Stimulated activated CD8-positive, alpha-beta memory T cell treated with anti-CD3 and anti-CD28 coated beads, Interleukin-4, amount 100 ng/mL, for 1 hour (primary cell): Measurements from ENCODE around the gene GPN2.

Experiments
- DNase-seq, 2 donors: peaks; one replicate each; pipeline ENCODE4 v3.0.0-alpha.2; 2020; ENCODE audit warnings: low read depth in 2 of 2, low spot score in 1 of 2

GPN2 gene

DNA sequence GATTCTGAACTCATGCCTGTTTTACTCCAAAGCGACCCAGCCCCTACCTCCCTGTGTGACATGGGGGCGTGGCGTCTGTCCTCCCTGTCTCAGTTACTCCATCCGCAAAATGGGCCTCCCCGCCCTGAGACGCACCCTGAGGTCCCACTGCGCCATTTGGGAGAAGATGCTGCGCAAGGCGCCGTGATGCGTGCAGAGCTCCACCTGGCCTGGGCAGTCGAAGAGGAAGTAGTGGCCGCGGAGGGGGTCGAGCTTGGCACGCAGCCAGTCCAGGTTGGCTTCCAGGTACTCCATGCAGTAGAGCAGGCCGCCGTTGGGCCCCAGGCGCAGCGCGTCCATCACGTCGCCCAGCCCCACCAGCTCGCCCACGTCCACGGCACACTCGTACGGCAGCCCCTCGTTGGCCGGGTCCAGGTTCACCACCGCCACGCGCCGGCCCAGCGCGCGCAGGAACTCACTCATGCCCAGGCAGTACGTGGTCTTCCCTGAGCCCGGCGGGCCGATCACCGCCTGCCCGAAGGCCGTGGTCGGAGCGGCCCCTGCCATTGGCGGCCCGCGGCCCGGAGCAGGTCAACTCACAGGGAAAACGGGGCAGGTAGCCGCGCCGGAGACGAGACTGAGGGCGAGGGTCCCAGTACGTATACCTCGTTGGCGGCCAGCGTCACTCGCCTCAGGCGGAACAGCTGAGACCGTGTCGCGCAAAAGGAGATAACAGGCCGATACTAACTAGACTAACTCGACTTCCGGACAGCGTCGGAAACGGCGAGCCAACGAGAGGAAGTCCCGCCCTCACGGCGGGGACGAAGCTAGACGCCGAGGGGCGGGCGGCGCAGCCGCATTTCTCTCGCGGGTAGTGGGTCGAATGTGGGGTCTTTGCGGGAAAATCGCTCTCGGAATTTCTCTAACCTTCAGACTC lies at the start of gene GPN2:
Gene GPN2, minus strand, starts transcription at position 733 of the 916 bp plus-strand sequence. Its CDS starts 187 bp downstream, at position 546.
- DNase-seq, result peak; percentile 46 to 58

DNA sequence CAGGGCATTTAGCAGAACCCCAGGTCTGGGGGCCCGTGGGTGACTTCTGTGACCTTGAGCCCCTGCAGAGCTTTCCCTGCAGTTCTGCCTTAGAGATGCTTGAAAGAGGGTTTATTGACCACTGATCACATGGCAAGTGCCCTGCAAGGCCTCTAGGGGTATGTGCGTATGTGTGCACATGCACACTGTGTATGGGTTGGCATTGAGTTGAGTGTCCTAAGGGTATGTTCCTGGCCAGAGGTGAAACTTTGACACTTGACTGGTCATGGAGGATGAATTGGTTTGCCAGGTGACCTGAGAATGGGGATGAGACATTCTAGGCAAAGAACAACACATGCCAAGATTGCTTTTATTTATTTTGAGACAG lies 48.6 kb upstream of the GPN2 start:
- DNase-seq, result no peak

DNA sequence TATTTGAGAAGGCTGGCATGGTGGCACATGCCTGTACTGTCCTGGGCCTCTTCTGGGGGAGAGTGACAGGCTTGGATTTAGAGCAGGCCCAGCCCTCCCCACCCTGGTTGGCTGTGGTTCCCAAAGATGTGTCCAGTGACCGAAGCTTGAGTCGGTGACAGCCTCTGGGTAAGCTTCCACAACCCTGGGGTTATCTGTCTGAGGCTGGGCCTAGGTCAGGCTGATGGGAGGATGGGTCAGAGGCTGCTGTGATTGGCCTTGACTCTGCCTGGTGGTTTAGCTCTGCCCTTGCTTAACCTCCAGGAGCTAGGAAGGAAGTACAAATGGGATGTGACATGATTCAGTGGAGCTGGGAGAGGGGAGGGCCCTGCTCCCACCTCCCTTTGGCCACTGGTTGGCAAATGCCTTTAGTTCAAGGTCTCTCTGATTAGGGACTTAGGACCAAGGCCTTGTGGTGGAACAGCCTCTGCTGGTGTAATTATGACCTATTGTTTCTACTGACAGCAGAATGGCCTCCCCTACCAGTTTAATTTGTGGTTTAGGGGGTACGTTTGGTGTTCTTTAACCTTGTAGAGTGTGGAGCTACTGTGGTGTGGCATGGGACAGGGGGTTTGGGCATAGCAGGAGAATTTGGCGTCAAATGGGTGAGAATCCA lies 48.0 kb upstream of the GPN2 start:
- DNase-seq, result no peak

DNA sequence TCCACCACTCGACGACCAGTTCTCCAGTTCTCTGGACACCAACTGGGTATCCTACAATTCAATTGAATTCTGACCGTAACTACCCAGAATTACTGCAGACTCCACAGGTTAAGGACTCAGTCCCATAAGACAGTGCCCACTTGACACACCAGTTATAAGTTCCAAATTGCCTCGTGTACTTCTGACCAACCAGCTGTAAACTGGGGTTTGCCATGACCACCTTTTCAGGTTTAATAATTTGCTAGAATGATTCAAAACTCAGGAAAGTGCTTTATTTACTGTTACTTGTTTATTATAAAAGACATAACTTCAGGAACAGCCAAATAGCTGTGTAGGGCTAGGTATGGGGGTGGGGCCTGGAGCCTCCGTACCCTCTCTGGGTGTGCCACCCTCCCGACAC lies 46.7 kb upstream of the GPN2 start:
- DNase-seq, result no peak

DNA sequence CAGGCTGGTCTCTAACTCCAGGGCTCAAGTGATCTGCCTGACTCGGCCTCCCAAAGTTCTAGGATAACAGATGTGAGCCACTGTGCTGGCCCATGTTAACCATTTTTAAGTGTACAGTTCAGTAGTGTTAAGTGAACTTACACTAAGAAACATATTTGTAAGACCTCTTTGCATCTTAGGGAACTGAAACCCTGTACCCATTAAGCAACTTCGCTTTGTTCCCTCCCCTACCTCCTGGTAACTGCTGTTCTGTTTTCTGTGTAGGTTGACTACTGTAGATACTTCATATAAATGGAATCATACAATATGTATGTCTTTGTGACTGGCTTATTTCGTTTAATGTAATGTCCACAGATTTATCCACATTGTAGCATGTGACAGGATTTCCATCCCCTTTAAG lies 42.4 kb upstream of the GPN2 start:
- DNase-seq, result no peak

DNA sequence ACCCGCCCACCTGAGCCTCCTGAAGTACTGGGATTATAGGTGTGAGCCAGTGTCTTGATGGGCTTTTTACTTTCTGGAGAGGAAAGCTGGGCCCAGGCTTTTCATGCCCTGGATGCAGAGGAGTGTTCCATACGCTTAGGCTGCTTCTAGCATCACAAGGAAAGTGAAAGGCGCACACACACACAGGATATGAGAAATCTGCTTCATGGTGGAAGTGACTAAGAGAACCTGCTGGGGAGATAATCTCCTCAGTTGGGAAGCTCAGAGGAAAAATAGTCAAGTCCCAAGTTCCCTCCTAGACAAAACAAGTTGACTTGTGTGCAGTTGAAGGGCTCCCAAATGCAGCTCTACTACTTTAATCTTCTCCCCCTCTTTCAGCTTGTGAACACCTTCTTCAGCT lies 33.6 kb upstream of the GPN2 start:
- DNase-seq, result no peak

DNA sequence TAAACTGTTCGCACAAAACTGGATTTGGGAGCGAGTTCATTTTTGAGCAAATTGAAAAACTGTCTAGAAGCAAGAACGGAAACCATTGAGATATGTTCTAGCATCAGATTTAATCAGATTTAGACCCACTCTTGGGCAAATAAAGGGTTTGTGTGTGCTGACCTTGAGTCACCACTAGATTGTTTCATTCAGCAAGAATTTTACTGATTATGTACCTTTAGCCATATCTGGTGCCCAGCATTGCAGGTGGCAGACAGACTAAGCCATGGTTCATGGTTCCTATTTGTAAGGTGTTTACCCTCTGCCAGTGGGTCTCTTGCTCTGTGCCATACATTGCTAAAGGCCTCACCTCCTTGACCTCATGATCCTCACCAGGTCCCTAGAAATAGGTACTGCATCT lies 32.8 kb upstream of the GPN2 start:
- no peak for DNase-seq

DNA sequence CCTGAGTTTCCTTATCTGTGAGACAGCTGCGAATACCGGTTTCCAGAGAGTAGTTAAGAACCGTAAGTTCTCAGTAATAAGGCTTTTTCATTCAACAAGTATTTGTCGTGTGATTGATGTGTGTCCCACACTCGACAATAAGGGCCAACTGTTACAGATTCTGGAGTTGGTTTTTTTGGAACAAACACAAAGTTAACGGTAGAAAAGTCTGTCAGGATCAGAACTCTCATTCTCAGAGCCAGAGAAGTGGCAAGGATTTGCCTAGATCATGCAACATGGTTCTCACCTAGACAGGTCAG lies 32.3 kb upstream of the GPN2 start:
- no peak for DNase-seq

DNA sequence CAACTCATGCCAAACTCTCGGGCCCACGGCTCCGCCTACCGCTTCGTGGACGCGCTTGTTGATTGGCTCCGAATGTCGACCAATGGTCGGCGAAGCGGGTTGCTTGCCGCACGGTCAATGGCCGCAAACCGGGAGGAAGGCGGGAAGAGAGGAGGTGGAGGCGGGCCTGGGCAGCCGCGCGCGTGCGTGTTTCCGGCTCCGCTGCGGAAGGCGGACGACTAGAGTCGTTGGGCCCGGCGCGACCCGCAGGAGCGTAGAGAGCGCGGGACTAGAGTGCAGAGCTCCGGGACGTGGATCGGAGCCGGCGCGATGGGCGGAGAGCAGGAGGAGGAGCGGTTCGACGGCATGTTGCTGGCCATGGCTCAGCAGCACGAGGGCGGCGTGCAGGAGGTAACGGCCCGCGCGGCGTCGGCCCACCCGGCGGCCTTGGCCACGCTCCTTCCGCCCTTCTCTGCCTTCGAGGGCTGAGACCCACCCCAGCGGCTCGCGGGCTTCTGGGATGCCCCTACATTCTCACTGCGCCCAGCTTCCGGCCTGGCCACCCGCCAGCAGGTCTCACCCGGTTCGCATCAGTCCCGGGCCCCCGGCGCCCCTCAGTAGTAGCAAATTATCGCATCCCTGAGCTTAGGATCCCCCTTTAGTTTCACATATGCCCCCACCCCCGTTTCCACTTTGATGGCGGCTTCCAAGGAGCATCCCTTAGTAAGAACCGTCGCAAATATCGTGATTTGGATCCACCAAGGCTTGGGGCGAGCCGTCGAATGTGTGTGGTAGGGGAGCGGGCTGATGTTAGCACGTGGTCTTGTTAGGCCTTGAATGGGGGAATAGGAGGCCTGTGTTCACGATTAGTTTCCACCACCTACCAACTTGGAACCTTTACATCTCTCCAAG lies 31.7 kb upstream of the GPN2 start, which contains the start of gene NUDC:
Gene NUDC, plus strand, starts transcription at position 204 of the 891 bp plus-strand sequence. Its CDS starts 106 bp downstream, at position 310.
- DNase-seq, result peak; percentile 77 to 91

DNA sequence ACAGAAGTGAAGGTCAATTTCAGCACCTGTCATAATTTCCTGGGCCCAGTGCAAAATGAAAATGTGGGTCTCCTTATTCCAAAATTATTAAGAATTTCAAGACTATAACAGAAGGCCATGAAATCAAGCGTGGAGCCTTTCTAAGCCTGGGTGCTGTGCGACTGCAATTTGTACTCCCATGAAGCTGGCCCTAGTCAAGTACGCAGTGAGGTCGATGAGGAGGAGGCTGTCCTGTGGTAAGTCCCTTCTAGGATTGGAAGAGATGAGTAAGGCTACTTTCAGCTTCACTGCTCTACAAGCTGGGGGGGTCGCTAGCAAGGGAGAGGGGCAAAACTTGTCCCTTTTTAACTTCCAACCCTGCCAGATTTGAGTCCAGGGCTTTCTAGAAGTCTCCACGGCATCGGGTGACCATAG lies 31.1 kb upstream of the GPN2 start:
- DNase-seq, result no peak

DNA sequence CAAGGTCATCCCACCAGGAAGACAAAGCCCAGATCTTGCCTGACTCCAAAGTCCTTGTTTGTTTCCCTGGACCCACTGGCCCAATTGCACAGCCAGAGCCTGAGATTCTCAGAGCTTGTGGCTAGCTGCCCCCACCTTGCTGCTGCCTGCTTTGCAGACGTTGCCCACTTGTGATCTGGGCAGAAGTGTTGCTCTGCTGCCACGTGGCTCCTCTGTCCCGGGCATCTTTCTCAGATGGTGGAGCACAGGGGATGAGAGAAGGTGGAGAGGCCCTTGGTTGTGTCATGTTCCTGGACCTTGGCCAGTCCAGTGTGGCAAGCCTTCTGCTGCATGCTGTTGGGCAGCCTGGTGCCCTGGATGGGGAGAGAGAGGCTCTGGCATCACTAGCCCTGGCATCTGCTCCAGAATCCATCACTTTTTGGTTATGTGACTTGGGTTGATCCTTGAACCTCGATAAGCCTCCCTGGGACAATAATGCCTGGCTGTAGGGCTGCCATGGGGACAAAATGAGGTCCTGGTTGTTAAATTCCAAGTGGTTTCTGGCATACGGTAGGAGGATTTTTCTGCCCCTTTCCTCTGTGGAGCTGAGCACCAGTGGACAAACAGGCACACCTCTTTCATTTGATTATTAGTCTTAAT lies 25.2 kb upstream of the GPN2 start:
- DNase-seq, result no peak

DNA sequence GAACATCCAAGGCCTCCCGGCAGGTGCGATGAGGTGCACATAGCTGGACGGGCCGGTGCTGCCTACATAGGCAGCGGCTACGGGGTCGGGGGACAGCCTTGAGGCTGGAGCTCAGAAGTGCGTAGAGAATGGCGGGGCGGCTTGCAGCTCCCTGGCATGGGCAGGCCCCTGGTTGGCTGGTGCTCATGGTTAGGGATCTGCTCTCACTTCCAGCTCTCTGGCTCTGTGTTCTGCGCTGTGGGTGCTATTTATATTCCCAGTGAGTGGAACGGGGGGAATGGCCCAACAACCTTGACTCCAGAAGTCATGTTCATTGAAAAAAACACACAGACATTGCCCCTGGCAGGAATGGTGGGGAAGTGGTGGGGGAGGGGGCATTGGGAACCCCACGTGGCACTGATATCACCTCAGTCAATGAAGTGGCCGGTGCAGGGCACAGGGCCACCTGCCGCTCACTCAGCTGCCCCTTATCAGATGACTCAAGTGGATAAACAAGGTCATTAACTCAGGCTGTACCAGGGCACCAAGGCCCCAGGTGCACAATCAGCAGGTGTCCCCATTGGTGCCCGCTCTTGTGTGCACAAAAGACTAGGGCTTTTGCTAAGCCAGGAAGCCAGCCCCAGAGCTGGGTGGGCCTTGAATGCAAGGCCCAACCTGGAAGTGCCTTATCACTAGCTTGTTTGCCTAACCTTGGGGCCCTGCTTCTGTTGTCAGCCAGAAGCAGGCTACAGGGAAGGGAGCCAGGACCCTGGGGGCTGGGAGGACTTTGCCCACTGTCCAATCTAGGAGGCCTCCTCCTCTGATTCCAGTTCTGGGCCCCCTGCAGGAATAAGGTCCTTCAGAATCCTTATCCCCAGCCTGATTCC lies 23.9 kb upstream of the GPN2 start, which contains the start of gene NR0B2:
Gene NR0B2, minus strand, starts transcription at position 222 of the 866 bp plus-strand sequence. Its CDS starts 35 bp downstream, at position 187.
- no peak for DNase-seq

DNA sequence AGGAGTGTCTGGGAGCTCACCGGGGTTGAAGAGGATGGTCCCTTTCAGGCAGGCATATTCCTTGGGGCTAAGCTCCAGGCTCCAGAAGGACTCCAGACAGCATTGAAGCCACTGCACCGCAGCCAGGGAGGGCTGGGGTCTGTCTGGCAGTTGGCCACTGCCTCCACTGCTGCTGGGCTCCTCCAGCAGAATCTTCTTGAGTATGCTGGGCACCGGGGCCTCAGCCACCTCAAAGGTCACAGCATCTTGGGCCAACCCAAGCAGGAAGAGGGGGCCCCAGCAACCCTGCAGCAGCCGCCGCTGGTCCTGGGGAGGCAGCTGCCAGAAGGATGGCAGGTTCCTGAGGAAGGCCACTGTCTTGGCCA lies 23.3 kb upstream of the GPN2 start:
- no peak for DNase-seq

DNA sequence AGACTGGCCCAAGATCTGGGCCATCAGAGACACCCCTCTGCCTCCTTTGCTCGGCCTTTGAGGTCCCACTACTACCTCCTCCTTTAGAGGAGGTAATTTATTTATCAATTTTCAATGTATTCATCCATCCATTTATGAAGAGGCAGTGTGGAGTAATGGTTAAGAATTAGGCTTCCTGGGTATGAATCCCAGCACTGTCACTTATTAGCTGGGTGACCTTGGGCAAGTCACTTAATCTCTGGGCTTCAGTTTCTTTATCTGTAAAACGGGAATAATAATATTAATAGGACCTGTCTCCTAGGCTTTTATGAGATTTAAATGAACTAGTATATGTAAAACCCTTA lies 22.0 kb upstream of the GPN2 start:
- DNase-seq, result no peak

DNA sequence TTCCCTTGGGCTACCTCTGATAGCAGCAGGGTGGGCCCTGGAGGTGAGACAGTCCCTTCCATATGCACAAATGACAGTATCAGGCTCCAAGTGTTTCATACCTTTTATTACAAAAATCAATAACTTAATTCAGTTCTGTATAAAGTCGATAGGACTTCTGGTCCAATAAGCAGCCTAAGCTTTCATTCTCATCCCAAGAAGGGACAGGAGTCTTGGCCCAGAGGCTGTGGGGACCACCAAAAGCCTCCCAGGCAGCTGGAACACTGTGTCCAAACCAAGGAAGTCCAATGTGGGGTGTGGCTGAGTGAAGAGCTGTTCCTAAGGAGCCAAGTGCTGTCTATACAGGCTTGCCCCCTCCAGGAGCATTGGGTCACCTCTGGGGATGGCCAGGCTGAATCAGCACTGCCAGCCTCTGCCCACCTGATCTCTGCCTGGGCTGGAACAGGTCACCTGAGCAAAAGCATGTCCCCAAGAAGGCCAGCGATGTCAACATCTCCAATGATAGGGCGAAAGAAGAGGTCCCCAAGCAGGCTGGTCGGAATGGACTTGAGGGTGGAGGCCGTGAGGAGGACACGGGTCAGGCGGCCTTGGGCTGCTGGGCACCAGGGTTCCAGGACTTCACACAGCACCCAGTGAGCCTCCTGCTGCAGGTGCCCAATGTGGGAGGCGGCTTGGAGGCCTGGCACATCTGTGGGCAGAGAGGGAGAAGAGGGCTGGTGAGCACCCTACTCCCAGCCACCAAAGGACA lies 21.5 kb upstream of the GPN2 start:
- DNase-seq, result no peak

DNA sequence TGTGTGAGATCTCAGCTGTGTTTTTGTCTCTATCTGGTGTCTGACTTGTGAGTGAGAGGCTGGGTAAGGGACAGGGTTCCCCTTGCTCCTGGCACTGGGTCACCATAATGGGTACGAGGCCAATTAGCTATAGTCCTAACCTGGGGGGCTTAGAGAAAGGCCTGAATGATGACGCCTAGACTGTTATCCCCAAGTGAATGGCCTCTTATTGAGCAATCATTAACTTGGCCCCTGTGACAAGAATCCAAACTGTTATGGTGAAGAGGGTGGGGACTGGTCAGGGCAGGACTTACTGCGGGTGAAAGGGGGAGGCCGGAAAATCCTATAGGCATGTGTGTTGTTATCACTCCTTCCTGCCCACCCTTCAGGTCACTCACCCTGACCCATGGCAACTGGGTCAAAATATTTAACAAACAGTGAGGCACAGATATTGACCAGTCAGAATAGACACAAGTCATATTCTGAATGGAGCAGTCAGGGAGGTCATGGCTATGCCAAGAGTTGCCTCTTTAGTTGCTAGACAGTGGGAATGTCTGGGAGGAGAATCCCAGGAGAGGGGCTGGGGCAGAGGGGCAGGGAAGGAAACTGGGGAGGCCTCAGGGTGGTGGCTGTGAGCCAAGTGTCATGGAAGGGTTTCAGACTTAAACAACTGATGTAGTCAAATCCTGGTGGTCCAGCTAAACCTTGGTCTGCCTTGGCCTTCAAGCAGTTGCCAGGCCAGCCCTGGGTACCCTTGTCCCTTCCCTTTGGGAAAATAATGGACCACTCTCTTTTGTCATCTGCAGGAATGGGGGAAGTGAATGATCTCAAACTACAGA lies 20.5 kb upstream of the GPN2 start:
- no peak for DNase-seq

DNA sequence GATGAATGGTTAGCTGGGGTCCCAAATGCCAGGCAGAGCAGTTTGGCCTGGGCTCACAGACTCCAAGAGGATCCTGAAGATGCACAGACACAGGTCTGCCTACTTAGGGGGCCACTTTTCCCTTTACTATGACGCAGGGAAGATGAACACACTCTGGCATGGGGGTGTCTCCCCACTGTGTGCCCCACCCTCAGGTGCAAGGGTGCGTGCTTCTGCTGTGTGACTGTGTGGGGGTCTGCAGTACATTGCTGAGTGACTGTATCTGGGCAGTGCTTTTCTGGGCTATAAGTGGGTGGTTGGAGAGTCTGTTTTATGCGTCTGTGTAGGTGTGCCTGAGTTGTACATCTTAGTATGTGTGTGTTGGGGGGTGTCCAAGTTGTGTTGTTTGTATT lies 19.9 kb upstream of the GPN2 start:
- DNase-seq, result no peak

DNA sequence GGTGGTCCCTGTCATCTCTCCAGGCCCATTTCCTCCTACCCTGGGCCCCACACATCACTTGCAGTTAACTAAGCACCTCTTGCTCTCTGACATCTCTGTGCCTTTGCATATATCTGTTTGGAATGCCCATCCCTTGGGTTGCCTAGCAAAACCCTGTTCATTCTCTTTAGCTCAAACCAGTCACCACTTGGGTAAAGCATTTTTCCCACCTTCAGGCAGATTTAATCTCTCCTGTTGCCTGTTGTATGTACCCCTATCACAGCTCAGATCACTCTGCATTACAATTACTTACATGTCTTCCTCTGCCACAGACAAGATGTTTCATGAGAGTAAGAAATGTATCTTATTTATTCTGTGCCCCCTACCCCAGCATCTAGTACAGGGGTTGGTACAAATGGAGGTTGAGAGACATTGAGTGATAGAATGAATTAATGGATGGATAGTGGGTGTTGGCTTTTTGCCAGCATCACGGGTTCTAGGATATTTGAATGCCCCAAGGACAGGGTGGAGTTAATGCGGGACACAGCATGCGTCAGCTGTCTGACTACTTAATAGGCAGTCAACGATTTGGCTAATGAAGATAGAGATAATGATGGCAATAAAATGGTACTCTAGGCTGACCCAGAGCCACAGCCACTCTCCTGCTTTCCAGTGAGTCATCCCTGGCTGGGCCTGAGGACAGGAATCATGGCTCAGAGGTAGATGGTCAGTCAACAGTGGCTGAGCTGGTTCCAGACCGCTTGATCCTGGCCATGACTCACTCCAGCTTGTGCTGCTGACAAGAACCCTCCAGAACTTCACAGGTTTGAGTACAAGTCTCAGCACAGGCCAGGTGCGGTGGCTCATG lies 17.2 kb upstream of the GPN2 start:
- no peak for DNase-seq
